Right renal cortex interstitium (tissue), 3 donors: ENCODE results near the gene CASS4. TPM values are rescaled to one million over a fixed set of nuclear protein-coding genes. Genes with fewer than 3 reads are reported as not detected.

Experiments
- DNase-seq, 3 donors: peaks; one replicate each; pipeline ENCODE4 v3.0.0-alpha.2; 2013; ENCODE audit warnings: low read depth in 3 of 3, low spot score in 2 of 3
- polyA plus RNA-seq, 3 donors: library from polyadenylated mRNA; unstranded; fragments of 120-200 nt; gene quantifications; one replicate each; pipeline ENCODE4 v1.2.1, GENCODE V29; 2013; ENCODE audit not compliant: insufficient read length in 3 of 3

CASS4 gene
- polyA plus RNA-seq, 3 donors: 2.8 to 3.6 (median 3.6) TPM

DNA sequence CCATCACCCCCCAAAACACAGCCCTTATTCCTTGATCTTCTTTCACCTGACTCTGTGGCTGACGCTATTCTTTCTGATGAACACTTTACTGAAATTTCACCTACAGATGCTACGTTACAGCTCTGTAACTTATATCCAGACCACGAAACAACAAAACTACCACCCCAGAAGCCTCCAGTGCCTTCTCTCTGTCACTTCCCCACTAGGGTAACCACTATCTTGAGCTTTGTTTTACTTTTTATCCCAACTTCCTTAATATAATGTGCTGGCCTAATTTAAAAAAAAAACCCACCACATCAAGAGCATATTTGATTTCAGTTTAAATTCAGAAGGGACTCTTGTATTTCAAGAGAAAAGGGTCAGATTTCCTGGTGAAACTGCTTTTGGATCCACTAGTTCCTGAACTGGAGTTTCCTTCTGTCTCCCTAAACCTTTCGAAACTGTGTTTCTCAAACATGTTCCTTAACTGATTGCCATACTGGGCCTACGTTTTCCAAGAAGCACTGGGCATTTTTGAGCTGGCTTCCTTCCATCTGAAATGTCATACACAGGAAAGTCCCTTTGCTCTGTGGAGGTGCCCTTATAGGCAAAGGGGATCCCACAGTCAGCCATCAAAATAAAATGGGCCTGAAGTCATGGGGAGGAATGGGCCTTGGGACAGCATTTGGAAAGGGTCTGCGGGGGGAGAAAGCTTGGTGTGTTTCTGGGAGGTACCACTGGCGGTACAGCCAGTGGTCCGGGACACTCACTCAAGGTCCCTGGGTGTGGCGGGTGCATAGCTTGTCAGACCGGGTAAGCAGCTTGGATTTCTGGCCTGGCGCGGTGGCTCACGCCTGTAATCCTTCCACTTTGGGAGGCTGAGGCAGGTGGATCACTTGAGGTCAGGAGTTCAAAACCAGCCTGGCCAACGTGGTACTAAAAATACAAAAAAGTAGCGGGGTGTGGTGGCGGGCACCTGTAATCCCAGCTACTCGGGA, 30.6 kb downstream of the CASS4 start:
- no peak for DNase-seq

DNA sequence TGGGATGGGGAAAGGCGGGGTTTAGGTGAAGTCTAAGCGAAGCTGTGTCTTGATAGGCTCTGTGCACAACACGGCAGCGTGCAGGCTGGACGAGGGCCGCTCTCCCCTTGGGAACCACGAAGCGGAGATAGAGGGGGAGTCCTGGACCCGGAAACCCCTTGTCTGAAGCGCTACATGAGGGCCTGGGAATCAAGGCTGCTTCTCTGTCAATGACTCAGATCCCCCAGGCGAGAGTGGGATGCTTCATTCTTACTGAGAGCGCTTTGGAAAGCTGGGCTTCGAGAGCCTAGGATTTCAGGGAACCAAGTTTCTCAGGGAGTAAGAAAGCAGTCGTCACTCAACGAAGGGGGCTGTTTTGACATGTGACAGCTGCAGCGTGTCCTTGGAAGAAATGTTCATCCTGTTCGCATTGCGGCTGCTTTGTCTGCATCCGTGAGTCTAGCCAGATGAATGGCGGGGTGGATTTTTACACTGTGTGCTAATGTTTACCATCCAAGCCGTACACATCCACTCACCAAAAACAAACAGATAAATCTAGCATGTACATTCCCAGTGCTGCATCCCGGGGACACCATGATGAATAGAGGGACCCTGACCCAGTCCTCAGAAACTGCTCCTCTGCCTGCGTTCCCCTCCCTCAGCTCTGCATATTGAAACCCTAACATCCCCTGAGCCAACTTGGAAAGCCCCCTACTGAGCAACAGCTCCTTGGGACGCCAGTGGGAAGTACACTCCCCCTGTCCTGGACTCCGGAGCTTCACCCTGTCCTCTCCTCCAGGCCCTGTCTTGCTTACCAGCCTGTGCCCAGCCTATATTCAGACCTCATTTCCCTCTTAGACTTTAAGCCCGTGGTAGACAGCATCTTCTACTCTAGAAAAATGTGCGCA, 31.8 kb downstream of the CASS4 start:
- DNase-seq: peak; percentile 49 to 53 (median 52)

DNA sequence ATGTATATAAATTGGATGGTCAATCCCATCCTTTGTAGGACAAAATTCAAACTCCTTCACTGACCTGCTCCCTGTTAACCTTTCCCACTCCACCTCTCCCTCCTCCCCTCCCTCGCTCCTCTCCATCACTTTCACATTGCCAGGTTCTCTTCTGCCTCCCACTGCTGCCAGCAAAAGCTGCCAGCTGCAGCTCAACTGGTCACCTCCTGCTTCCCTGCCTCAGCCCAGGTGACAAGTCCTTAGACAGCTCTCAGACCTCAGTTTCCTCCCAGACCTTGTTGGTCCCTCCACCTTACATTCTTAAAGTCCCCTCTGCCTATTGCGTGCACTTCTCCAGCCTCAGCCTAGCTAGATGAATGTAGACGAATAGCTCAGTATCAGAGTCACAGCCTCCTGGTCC, 33.1 kb downstream of the CASS4 start:
- no peak for DNase-seq

DNA sequence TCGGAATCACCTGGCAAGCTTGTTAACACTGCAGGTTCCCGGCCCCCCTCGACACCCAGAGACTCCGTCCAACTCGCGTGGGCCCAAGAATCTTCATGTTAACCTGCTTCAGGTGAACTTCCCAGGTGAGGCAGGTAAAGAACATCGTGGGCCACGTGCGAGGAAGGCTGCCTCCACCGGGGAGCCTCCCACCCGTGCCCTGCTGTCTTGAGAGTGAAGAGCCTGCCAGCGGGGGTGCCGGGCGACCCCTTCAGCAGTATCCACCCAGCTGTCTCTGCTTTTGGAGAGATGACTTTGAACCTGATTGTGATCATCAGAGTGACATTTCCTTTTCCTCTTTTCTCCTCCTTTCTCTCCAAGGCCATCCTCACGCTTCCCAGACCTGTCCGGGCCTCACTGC, 33.5 kb downstream of the CASS4 start:
- no peak for DNase-seq

DNA sequence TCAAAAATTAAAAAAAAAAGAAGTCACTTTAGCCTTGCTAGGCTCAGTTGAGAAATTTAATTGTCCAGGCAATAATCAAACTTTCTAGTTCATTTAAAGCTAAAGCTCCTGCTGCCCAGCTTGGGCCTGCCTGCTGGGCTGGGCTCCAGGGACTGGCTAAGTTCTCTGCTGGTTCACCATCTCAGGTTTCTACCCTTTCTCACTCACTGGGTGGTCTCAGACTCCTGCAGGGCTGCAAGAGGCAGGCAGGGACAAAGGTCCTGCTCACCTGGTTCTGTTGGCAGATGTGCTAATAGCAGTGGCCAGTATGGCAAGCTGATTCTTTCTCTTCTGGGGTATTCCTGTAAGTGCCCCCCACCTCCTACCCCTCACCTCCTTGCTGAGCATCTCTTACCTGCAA, 35.2 kb downstream of the CASS4 start:
- DNase-seq: no peak

DNA sequence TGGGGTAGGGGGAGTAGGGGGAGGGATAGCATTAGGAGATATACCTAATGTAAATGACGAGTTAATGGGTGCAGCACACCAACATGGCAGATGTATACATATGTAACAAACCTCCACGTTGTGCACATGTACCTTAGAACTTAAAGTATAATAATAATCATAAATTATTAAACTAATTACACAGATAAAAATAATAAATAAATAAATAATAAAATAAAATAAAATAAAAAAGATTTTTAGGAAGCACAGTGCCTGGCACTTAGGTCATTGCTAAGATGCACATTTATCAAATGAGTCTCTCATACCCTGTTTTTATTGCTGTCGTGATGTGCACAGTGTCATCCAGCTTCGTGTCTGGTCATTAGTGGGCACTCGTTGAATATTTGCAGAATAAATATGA, 37.4 kb downstream of the CASS4 start:
- DNase-seq: no peak

DNA sequence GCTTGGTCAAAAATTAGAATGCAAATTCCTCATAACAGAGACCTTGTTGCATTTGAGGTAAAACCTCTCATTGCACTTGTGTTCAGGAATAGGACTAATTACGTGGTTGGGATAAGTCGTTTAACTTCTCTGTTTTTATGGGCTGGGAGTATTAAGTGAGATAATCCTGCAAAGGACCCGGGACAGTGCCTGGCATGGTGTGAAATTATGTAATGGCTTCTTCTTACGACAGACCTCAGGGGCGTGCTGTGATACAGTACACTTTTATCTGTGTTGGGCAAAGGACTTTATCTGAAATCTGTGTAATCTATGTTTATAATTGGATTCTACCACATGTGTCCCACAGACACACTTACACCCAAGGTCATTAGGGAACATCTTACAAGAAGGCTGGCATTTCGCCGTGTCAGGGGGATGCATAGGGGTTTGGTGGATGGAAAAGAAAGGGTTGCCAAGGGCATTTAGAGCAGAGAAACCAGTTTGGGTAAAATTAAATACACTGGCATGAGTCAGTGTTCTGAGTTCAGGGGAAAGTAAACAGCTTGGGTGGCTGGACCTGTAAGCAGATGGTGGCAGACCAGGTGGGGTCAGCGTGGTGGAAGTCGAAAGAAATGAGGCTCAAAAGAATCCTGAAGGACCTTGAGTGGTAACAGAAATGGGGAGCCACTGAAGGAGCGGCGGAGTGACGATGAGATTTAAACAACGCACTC, 39.2 kb downstream of the CASS4 start:
- no peak for DNase-seq

DNA sequence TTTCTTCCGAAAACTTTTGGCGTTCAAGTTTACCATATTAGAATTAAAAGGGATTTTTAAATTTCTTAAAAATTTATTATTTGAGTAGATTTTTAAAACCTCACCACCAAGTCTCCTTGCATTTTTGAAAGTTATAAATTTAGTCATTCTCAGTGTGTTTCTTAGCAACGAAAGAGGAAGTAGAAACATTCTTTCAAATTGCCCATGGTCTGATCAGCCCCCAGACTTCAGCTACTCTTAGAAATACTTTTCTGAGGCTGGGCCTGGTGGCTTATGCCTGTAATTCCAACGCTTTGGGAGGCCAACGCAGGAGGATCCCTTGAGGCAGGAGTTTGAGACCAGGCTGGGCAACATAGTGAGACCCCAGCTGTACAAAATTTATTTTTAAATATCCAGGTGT, 41.3 kb downstream of the CASS4 start:
- no peak for DNase-seq

GRCh38 chr20:56454754-56455153, 42.7 kb downstream of the CASS4 start:
- no peak for DNase-seq

DNA sequence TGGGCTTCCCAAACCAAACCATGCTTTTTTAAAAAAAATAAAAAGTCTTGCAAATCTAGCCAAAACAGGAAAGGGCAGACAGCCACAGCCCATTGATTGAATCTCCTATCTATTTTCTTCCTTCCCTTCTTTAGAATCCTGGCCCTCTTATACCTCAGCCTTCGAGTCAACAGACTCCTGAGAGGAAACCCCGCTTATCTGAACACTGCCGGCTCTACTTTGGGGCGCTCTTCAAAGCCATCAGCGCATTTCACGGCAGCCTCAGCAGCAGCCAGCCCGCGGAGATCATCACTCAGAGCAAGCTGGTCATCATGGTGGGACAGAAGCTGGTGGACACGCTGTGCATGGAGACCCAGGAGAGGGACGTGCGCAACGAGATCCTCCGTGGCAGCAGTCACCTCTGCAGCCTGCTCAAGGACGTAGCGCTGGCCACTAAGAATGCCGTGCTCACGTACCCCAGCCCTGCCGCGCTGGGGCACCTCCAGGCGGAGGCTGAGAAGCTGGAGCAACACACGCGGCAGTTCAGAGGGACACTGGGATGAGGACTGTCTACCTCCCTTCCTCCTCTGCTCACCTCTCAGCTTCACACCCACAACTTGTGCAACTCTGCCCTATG, 46.3 kb downstream of the CASS4 start:
- DNase-seq: no peak

DNA sequence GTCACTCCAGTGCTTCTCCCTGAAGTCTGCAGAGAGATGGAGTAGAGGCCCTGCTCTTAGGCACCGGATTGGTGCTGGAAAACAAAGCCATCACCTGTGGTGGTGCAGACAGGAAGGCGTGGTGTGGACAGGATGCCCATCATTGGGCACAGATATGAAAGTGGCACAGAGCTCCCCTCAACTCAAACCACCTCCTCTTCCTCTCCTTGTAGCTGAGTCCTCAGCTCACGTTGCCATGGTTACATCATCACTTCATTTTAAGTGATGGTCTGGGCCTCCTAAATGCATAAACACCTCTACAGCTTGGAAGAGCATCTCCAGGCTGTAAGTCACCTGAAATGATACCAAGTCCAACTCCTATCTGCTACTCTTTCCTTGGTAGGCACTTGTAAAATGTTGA, 48.4 kb downstream of the CASS4 start:
- no peak for DNase-seq

- no peak for DNase-seq
Observed at GRCh38 chr20:56461576-56461975, 49.5 kb downstream of the CASS4 start.

DNA sequence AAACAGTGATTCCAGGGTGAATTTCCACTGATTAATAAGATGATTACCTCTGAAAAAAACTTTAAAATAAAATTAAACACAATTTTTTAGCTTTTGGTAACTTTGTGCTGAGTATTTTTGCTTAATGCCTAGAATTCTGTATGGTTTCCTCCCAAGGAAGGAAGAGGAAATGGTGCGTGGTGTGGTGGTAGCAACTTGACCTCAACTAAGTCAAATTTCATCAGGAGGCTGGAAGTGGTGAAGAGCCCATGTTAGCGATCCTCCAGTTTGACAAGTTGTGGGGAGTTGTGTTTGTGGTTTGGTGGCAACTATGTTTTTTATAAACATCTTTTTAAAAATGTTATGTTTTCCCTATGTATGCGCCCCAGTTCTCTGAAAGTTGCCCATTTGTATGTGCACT, 51.4 kb downstream of the CASS4 start:
- DNase-seq: no peak

DNA sequence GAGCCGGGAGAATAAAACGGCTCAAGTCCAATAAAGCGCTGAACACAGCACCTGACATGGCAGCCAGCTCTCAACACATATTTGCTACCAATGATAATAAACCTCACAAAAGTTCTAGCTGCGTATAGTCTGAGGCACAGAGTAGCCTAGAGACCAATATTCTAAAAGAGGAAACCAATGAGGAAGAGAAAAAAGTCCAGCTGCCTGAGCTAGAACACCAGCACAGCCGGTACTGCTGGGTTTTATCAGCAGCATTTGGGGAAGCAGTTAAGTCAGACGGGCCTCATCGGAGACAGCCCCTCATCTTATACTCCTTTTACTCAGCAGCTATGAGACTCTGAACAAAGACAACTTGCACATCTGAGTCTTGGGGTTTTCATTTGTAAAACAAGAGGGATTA, 53.9 kb downstream of the CASS4 start:
- no peak for DNase-seq

GRCh38 chr20:56467968-56468315, 55.9 kb downstream of the CASS4 start:
- DNase-seq: peak in 1 of 3 donors; percentile 19

DNA sequence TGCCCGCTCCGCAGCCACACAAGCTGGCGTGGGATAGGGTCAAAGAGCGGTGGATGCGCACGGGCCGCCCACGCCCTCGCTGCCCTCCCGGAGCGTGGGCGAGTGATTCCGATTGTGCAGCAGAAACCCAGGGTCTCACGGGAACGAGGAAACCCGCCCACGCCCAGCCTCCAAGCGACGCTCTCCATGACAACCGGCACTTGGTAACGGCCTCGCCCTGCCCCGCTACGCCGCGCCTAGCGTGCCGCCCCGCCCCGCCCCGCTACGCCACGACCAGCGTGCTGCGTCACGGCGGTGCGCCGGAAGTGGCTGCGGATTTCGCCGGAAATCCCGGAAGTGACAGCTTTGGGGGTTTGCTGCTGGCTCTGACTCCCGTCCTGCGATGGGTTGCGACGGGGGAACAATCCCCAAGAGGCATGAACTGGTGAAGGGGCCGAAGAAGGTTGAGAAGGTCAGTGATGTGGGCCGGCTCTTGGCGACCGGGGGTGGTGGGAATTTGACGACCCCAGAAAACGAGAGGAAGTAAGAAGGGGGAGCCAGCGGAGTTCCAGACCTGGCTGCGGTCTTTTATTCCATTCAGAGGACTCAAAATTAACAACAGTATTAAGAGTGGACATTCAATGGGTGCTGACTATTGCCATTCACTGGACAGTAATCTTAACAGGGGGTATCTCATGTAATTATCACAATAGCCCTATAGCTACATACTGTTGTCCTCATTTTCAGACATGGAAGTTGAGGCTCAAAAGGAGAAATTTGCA, 56.4 kb downstream of the CASS4 start, which contains the start of gene RTF2:
RTF2 (plus strand) TSS at position 312 of the 761 bp plus-strand sequence; CDS start at position 383, 71 bp downstream.
- DNase-seq: peak; percentile 73 to 86 (median 77)

- no peak for DNase-seq
Observed at GRCh38 chr20:56469077-56469449, 57.0 kb downstream of the CASS4 start.

DNA sequence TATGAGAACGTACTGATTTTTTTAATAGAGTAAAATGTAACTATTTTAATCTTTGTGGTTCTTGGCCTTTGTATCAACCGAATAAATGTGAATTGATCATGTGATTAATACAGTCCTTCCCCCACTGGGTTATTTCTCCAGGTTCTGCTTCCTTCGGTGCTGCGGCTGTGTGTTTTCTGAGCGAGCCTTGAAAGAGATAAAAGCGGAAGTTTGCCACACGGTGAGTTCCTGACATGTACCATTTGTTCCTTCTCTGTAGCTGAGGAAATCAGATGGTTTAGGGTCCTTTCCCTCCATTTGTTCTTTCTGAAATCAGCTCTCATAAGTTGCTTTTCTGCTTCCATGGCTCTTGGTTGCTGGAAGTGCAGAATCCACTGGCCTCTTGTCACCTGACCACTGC, 71.9 kb downstream of the CASS4 start:
- no peak for DNase-seq

GRCh38 chr20:56487216-56487615, 75.2 kb downstream of the CASS4 start:
- DNase-seq: no peak

GRCh38 chr20:56488566-56488965, 76.5 kb downstream of the CASS4 start:
- DNase-seq: no peak
